DND-41 (cell line): ENCODE results near the gene LIMS2.

Experiments
- ATAC-seq: fragments of 200-7000 bp; cut with Tn5 transposase; 3 replicates; pipeline ENCODE4 v1.9.1; 2021; ENCODE audit warnings: low read depth; ENCODE audit not compliant: insufficient read depth
- DNase-seq: peaks from one replicate; pipeline ENCODE4 v3.0.0-alpha.2; 2020
- H2AFZ ChIP-seq: 2 replicates; pipeline ENCODE4 v1.6.0; 2012; ENCODE audit warnings: low read depth, low read length
- H3K27ac ChIP-seq: 2 replicates; pipeline ENCODE4 v1.5.1; 2012; ENCODE audit warnings: low read length, inconsistent platforms
- H3K27me3 ChIP-seq: fragments of 200-600 bp; sonication (generic); 2 replicates; pipeline ENCODE4 v1.6.0; 2012; ENCODE audit warnings: low read length, mild to moderate bottlenecking, inconsistent platforms; ENCODE audit not compliant: insufficient read depth, poor library complexity
- H3K36me3 ChIP-seq: 2 replicates; pipeline ENCODE4 v1.5.1; 2012; ENCODE audit warnings: low read length, inconsistent platforms; ENCODE audit not compliant: insufficient read depth
- H3K4me1 ChIP-seq: 2 replicates; pipeline ENCODE4 v1.5.1; 2012; ENCODE audit warnings: mild to moderate bottlenecking, low read length; ENCODE audit not compliant: insufficient read depth
- H3K4me2 ChIP-seq: 2 replicates; pipeline ENCODE4 v1.6.0; 2012; ENCODE audit warnings: mild to moderate bottlenecking, moderate library complexity, low read length, inconsistent platforms; ENCODE audit not compliant: insufficient read depth
- H3K4me3 ChIP-seq, 2 experiments: fragments of 200-600 bp in 1 of 2; shearing (Covaris generic) in 1 of 2; 2 replicates each; pipeline ENCODE4 v1.5.1; 2012 to 2016; ENCODE audit warnings: inconsistent platforms in 2 of 2, low read length in 2 of 2, mild to moderate bottlenecking in 2 of 2, low read depth in 1 of 2, moderate library complexity in 1 of 2
- H3K79me2 ChIP-seq: 2 replicates; pipeline ENCODE4 v1.6.0; 2012; ENCODE audit warnings: low read length, inconsistent platforms; ENCODE audit not compliant: insufficient read depth
- H3K9ac ChIP-seq: 2 replicates; pipeline ENCODE4 v1.6.0; 2012; ENCODE audit warnings: low read depth, mild to moderate bottlenecking, inconsistent platforms, low read length, moderate library complexity
- H3K9me3 ChIP-seq: 2 replicates; pipeline ENCODE4 v1.5.1; 2012; ENCODE audit warnings: low read length, moderate library complexity, mild to moderate bottlenecking, inconsistent platforms; ENCODE audit not compliant: insufficient read depth, severe bottlenecking
- H4K20me1 ChIP-seq: 2 replicates; pipeline ENCODE4 v1.6.0; 2012; ENCODE audit warnings: low read length; ENCODE audit not compliant: insufficient read depth
- CTCF ChIP-seq: IDR thresholded peaks from 2 replicates; pipeline ENCODE4 v1.5.1; 2012; ENCODE audit warnings: borderline replicate concordance, low read length, moderate library complexity, mild to moderate bottlenecking; ENCODE audit not compliant: poor library complexity, severe bottlenecking; ENCODE audit errors: extremely low read depth
- EZH2 ChIP-seq: IDR thresholded peaks from 3 replicates; pipeline ENCODE4 v1.6.1; 2012; ENCODE audit warnings: borderline replicate concordance, low read depth, mild to moderate bottlenecking, moderate library complexity, low read length, inconsistent platforms; ENCODE audit not compliant: severe bottlenecking

The LIMS2 gene

GRCh38 chr2:127705391-127706065 lies 30.2 kb upstream of the LIMS2 start:
- Histone ChIP-seq H3K27me3 (no peaks in the 10 kb centered on the region), H3K36me3 (peaks cover 63% of the 10 kb centered on the region), H3K9ac (no peak overlapping the region), H3K4me2 (no peak overlapping the region), H3K4me3 (no peak overlapping the region), H4K20me1 (peaks cover 5% of the 10 kb centered on the region; the same call in 1 of the 2 replicates), H3K4me1 (peaks cover 34% of the 10 kb centered on the region), H3K27ac (no peak overlapping the region), H3K9me3 (no peaks in the 10 kb centered on the region), H2AFZ (no peak overlapping the region), H3K79me2 (peaks cover 45% of the 10 kb centered on the region)
- DNase-seq, result no peak
- no peak for ATAC-seq
- TF ChIP-seq CTCF, result no peak
- no peak for TF ChIP-seq EZH2

DNA sequence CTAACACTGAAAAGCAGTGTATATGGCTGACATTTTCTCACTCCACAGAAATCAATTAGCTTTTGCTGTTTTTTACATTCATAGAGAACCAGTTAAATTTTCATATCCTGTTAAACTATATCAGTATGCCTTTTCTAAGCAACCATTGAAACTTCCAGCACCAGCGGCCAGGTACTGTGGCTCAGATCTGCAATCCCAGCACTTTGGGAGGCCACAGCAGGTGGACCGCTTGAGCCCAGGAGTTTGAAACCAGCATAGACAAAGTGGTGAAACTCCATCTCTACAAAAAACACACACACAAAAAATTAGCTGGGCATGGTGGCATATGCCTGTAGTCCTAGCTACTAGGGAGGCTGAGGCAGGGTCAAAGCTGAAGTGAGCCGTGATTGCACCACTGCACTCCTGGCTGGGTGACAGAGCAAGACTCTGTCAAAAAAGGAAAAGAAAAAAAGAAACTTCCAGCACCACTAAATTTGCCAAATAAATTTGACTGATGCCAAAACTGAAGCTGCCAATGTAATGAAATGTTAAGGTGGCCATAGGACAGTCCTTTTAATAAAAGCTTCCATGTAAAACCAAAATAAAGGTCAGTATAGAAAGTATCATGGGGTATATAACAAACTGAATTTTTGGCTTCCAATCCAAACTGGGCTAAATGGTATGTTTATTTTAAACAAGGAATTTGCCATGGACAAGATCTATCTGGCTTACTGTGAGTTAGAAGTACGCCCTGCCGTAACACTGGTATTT lies 29.5 kb upstream of the LIMS2 start:
- no peak overlapping the region for H3K9ac ChIP-seq
- H3K79me2 ChIP-seq, result peaks cover 46% of the 10 kb centered on the region
- peaks cover 5% of the 10 kb centered on the region; the same call in 1 of the 2 replicates for H4K20me1 ChIP-seq
- H3K36me3 ChIP-seq, result peaks cover 56% of the 10 kb centered on the region
- H2AFZ ChIP-seq, result no peak overlapping the region
- no peak overlapping the region for H3K4me3 ChIP-seq
- no peaks in the 10 kb centered on the region for H3K27me3 ChIP-seq
- DNase-seq (no peak), ATAC-seq (no peak)
- TF ChIP-seq CTCF, result no peak
- no peak for TF ChIP-seq EZH2
- 0 out of 2 replicates have a peak overlapping the region, but pooled peaks have one; percentile 92 for H3K4me2 ChIP-seq
- H3K9me3 ChIP-seq, result no peaks in the 10 kb centered on the region
- H3K4me1 ChIP-seq, result peaks cover 39% of the 10 kb centered on the region
- H3K27ac ChIP-seq, result no peak overlapping the region

- peak overlapping the region; percentile 65 to 91; a peak in 3 of 4 replicates for H3K4me3 ChIP-seq
- no peaks in the 10 kb centered on the region for H3K9me3 ChIP-seq
- H3K27ac ChIP-seq, result peak overlapping the region; percentile 99
- no peaks in the 10 kb centered on the region for H3K27me3 ChIP-seq
- peaks cover 39% of the 10 kb centered on the region for H3K4me1 ChIP-seq
- peak overlapping the region; percentile 94 for H3K9ac ChIP-seq
- no peak overlapping the region for H2AFZ ChIP-seq
- peaks cover 41% of the 10 kb centered on the region for H3K36me3 ChIP-seq
- H3K79me2 ChIP-seq, result peaks cover 46% of the 10 kb centered on the region
- TF ChIP-seq CTCF (no peak), EZH2 (no peak)
- peak overlapping the region; percentile 92 for H3K4me2 ChIP-seq
- DNase-seq (no peak), ATAC-seq (no peak)
- H4K20me1 ChIP-seq, result peaks cover 5% of the 10 kb centered on the region; the same call in 1 of the 2 replicates
These were observed 28.0 kb upstream of the LIMS2 start for GRCh38 chr2:127703282-127703681.
